CD4-positive, alpha-beta T cell treated with Interleukin-15 for 4 hours (primary cell): ENCODE data around the gene ABHD5.

Experiments used
- DNase-seq: peaks from one replicate; pipeline ENCODE4 v3.0.0-alpha.2; 2020; ENCODE audit warnings: low spot score

ABHD5 gene

DNA sequence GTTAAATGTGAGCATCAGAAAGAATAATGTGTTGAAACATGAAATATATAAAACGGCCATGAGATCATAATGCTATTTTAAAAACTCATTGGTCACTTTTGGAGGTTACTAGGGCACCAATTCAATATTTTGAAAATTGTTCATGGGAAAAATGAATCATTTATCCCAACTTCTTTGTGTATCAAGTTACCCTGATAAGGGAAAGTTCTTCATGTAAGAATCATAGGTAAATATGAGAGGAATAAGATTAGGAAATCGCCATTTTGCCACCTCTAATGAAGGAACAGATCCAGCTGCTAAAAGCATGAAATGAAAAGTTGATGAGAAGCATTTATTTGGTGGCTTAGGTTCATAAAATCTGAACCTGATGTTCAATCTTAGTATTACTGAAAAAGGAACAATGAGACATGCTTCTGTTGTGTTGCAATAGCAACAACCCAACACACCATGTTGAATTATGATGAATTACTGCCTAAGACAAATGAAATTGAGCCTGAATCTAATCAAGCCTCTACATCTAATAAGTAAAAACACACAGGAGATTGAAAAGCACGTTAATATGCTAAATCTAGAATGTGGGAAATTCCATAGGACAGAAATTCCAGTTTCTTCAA is 32.5 kb downstream of the ABHD5 start:
- no peak for DNase-seq

DNA sequence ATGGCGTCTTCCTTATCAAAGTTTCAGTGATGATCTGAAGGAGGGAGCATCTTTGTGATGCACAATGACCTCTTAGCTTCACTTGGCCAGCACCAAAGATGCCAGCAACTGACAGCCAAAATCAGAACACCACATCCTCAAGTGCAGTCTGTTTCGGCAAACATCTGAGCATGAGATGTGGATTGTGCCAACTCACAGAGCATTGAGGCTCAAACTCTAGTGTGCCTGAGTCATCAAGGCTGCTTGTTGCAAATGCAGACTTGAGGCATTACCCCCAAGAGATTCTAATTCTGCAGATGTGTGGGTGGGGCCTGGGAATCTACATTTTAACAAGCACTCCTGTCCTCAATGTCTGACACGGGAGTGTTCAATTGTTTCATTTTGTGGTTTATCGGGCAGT is 35.8 kb downstream of the ABHD5 start:
- no peak for DNase-seq

DNA sequence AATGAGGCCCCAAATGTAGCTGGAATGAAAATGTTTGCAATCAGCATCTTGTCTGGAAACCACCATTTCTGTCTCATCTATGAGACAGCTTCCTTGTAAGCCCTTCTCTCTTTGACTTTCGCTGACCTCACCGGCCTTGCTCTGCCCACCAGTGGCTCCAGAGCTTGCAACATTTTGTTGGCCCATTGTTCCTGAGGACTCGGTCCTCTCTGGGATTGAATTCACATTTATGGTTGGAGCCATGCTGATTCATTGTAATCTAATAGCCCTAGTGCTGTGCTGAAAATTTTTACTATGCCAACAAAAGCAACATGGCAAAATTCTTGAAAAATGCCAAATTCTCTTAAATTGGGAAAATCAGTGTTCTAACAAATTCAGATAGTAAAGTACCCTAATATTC is 37.2 kb downstream of the ABHD5 start:
- DNase-seq: no peak

DNA sequence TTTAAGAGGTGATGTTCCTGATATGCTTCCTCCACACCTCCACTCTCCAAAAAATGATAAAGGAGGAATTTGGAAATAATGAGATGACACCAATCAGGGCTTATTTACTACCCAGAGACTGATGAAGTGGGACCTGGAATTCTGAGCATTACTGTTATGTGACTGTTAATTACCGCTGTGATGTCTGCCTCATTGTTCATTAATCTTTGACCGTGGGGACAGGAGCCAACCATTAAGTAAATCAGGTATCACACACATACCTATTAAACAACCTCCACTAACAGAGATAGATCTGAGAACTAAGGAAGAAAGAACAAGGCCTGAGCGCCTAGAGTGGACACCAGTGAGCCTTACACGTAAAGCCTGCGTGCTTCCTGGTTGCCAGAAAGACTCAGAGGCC is 37.7 kb downstream of the ABHD5 start:
- no peak for DNase-seq

DNA sequence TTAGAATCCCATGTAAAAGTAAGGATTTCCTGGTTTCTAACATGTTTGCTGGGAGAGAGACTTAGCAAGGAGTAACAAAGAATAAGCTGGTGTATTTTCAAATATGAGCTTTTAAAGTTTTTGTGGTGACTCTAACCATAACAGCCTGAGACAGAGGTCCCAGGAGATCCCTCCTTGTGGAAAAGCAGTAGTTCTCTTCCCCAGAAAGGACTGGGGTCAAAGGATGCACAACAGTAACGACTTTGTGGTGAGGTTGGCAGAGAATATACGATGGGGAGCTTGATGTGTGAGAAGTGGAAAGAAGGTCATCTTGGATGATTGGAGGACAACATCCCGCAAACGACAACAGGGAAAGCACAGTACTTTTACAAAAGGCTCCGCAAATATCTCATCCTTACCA is 38.2 kb downstream of the ABHD5 start:
- DNase-seq: no peak

DNA sequence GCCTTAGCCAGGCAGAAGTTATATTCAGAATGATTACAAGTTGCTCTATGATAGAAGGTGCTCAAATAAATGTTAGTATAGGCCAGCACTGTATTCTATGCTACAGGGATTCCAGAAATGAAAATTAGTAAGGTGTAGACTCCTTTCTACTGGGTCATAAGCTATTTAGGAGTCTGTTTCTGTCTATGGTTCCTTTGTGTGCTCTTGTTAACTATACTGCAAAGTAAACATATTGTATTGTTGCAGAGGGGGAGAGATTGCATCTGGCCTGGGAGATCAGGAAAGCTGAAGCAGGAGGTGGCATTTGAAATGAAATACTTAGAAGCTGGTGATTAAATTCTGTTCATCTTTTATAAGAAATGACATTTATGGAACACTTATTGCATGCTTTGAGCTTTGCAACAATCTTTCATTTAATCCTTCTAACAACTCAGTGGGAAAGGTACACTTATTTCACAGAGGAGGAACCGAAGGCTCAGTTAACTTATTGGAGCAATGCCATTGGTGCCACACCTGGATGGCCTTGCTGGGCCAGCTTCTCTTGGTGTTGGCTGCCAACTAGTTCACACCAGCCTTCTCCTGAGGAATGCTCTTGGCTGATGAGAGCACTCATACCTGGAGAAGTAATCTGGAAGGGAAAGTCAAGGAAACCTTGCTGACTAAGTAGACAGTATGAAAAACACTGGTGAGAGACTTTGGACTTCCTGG is 39.1 kb downstream of the ABHD5 start:
- DNase-seq: no peak

DNA sequence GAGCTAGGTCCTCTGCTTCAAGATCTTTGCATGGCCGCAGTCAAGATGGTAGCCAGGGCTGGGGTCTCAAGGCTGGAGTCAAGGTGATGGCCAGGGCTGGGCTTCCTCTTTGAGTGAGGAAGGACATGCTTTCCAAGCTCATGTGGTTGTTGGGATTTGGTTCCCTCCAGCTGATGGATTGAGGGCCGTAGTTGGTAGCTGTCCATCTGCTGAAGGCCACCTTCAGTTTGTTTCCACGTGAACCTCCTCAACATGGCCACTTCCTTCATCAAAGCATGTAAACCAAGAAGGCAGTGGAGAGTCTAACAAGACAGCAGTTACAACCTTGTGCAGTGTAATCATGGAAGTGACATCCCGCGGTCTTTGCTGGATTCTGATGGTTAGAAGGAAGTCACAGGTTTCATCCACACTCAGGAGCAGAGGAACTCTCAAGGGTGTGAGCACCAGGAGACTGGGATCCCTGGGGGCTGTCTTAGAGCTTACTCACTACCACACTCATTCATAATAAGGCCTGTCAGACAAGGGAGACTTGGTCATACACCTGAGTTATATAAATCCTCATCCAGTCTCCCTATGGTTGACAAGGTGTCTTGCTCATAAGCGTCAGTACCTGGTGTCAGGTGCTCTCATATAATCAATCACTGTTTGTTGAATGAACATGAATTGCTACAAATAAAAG is 42.1 kb downstream of the ABHD5 start:
- DNase-seq: no peak

DNA sequence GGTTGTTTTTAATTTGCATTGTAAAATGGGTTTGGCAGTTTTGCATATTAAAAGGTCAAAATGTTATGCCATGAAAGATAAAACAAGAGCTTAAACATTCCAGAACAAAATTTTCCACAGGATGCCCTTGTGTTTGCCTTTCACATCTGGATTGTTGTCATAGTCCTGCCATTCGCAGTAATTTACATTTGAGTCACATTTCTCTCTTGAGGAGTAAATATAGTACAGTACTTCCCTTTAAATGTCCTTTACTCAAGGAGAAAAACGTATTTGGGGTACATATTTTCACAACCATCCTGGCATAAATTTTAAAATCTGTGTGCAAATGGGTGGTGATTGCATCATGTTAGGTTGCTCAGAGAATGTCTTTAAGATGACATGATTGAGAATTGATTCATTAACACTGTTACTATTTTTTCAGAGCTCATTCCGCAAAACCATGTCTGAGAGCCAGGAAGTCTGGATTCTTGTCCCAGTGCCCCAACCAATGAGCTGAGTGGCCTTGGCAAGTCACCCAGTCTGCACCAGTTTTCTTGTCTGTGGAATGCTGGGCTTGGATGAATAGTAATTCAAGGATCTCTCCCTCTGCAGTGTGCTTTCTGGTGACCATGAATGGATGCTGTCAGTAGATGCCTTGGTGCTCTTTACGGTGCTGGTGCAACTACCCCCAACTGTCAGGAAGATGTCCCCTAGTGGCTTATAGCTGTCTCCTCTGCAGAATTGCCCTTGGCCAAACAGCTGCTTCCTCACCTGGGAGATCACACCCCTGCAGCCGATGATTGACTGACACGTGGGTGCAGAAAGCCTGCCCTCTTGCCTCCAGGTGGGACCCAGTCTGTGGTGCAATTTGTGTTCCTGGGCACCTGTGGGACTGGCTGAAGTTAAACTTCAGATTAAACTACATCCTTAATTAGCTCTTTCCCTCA is 43.0 kb downstream of the ABHD5 start:
- no peak for DNase-seq

DNA sequence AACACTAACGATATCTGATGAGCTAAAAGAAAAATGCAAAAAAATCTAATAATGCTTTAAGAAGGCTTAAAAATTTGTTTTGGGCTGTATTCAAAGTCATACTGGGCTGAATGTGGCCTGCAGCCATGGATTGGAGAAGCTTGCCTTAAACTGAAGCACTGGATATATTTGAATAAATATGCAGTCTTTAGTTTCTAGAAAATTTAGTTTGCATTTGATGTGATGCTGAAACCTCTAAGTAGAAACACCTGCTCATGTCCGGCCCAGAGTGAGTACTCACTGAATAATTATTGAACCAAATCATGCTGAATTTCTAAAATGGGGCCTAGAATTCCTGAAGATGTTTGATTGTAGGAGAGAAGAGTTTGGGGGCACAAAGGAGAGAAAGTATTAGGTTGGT is 43.9 kb downstream of the ABHD5 start:
- DNase-seq: no peak

DNA sequence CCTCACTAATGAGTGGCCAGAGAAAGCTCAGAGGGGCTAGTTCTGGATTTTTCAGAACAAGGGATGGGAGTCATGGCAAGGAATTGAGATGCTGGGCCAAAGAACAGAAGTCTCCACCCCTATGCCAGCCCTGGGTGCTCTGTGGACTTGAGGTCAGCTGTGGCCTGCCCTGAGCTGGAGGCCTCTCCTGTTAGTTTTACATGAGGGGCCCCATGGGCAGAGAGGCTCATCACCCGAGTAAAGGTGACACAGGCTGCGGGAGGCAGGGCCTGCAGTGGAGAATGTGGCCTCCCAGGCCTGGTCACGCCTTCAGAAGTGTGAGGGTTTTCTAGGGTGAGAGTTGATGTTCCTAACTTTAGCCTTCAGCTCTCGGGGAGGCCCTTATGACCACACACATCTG is 44.9 kb downstream of the ABHD5 start:
- no peak for DNase-seq

DNA sequence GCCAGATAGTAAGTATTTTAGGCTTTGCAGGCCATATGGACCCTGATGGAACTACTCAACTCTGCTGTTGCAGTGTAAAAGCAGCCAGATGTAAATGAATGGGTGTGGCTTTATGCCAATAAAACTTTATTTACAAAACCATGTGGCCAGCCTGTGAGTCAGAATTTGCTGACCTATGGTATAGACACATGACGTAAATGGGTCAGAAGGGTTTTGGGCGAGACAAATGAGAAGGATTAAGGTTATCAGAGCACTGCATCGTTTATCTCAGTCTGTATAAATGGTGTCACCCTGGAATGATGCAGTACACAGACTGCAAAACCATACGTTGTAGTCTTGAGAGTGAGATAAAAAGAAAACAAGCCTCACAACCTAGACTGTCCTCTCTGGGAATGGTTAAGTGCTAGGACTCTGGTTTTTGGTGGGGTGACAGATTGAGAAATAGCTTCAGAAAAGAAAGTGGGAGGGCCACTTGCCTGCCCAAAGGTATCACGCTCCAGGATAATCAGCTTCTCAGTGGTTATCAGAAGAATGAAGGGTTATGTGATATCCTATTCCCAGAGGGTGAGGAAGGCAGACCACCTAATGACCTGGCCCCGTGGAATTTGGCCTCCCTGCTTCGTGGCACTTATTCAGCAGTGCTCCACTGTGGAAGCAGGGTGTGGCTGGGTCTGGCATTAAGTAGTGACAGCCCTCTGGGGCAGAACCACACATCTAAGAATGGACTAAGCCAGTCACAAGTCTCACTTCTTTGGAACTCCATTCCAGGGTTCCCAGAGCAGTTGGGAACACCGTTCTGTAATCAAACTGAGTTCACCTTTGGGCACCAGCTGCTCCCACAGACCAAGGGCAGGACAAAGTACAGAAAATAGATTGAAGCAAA is 46.1 kb downstream of the ABHD5 start:
- DNase-seq: no peak

DNA sequence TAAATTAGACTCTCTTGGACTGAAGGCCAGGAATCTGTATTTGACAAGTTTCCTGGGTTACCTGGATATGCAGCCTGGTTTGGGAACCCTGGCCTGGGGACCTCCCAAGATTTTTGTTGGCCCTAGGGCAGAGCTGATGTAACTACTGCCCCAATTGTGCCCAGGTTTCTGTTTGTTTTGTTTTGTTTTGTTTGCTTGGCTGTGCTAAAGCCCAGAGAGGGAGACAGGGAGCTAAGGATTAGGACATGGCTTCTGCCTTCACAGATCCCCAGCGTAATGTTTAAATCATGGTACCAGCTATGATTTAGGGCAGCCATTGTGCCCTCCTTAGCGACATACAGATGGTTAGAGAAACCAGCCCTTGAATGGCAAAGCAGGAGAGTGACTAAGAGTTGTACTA is 47.6 kb downstream of the ABHD5 start:
- no peak for DNase-seq

DNA sequence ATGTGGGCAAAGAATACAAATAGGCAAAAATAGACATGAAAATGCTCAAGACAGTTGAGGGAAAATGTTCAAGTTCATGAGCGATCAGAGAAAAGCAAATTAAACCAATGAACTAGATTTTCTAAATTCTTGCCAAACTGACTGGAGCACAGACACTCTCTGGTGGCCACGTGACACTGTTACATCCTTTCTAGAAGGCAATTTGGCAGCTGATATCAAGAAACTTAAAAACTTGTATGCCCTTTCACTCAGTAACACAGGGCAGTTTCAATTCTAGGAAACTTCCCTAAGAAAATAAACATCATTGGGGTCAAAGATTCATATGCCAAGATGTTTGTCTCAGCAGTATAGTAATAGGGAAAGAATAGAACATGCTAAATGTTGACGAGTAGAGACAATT is 52.2 kb downstream of the ABHD5 start:
- DNase-seq: no peak

DNA sequence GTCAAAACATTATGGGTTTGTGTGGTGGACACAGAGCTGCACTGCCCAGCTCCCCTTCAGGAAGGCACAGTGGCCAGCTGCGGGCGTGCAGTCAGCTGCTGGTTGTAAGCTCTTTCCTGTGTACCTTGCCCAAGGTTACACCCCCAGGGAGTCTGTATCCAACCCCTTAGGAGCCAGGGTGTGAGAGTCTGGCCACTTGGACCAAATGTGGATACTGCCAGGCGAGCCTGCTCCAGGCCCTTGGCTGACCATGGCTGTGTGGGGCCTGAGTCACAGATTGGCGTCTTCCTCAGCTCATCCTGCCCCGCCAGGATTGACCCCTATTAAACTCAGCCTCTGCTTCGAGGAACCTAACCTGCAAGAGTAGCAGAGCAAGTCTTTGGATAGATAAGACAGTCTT is 56.9 kb downstream of the ABHD5 start:
- DNase-seq: no peak

DNA sequence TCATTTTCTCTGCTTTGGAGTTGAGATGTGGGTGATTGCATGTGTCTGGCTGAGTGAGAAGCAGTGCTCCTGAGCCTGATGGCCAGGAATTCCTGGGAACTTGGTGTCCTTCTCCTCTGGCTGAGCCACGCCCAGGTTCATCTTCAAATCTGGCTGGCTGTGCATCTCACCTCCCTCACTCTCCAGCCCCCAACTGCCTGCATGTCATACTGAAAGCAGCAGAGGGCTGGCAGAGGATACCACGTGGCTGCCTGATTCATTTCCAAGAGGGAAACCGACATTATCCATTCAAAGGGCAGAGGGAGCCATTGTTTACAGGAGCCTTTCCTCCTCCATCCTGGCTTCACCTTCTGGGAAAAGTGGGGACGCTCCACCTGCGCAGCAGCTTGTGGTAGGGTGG is 57.4 kb downstream of the ABHD5 start:
- DNase-seq: no peak

DNA sequence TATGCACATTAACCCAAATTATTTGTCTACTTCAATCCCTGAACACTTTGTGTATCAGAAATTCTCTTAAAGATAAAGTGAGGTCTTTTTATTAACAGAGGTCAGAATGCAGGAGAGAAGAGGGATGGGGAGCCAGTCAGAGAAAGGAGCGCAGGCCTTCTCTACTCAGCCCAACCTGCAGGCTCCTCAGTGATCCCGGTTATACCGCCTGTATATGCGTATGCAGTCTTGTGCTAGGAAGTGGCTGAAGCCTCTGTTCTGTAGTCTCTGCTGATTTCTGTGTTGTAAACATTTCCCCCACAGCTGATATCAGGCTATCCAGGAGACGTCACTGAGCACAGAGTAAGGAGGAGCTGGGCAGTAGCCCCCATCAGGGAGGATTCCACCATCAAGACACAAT is 57.9 kb downstream of the ABHD5 start:
- no peak for DNase-seq

DNA sequence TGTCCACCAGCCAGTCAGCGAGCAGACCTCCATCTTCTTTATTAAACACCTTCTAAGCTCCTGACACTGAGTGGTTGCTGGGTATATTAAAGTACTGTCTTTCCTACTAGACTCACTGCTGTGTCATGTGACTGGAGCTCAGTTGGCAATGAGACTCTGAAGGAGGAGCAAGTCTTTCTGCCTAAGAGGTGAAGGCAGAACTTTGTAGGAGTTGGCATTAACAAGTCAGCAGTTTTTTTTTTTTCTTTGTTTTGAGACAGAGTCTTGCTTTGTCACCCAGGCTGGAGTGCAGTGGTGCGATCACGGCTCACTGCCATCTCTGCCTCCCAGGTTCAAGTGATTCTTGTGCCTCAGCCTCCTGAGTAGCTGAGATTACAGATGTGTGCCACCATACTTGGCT is 62.2 kb downstream of the ABHD5 start:
- DNase-seq: no peak

DNA sequence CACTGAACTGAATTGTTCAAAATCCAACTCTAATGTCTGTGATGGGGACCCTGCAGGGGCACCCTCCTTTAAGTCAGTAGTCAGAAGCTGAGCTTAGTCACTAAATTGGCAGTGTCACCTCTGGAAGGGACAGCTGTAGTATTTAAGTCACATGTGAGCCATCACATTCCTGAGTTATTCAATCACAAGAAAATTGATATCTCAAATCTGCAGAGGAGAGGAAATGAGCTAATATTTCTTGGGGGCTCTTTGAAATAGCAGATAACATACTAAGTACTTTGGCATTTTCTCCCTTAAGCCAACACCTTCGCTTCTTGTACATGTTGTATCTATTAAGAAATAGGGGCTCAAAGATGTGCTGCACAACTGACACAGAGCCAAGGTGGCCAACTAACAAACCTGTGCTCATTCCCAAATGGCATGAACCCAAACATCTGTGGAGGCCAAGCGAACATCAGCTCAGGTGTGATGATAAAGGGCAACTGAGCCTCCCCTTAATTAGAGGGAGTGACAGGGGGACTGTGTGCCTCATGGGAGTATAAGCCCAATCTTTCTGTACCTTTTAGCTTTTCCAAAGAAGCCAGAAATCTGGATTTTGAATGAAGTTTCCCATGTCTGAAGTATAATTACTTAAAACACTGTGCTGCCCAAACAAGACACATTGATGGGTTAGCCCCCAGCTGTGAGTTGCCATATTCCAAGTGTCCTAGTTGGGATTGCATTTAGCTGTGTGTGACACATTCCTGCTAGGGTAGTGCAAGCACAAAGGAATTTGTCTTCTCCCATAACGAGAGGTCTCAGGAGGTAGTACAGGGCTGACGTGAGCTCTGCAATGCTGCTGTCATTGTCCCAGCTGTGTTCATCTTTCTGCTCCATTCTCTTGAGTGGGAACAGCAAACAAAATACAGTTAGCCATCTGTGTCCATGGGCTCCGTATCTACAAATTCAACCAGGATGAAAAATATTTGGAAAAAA is 63.3 kb downstream of the ABHD5 start:
- DNase-seq: no peak

DNA sequence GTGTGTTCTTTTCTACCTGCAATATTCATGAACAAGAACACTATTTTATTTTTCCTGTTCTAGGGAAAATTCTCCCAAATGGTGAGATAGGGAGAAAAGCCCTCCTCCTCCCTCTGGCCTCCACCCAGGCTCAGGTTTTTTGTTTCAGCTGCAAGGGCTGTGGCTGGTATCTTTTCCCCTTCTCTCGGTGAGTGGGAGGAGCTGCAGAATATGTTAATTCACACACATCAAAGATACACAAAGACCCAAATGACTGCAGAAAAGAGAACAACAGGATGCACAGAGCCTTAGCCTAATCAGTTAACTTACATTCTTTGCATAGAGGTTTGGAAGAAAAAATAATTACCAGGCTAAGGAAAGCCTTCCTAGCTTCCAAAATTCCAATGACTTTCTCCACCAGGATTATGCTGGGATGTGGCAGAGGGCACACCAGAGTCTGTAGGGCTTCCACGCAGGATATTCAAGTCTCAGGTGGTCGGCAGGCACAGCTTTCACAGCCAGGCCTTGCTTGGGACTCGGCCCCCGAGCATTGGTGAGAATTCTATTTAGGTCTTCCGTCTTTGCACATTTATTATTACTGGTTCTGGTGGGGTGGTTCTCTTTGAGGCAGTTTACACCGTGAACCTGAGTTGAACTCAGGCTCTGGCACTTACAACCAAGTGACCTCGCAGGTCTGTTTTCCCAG is 64.9 kb downstream of the ABHD5 start:
- peak; percentile 28 for DNase-seq
